ENCODE results near the gene HSP90AA1. TPM values are rescaled to one million over a fixed set of nuclear protein-coding genes. Genes with fewer than 3 reads are reported as not detected.

Gene HSP90AA1
- total and polyA plus RNA-seq, 2 of the 8 experiments (the other 6 are each of a cell fraction or from before 2014, with no cell fraction given): 339 to 878 TPM

- no peak overlapping the region for H3K9ac ChIP-seq (replicated peaks in 1 of 4; ENCODE audit: extremely low read depth in 1 of 4, low read depth in 3 of 4, low read length in 3 of 4)
- no peaks in the 10 kb centered on the region for H3K36me3 ChIP-seq (ENCODE audit: control insufficient read depth in 2 of 4, insufficient read depth in 4 of 4, low read length in 3 of 4)
- TF ChIP-seq RBBP5 (IDR thresholded peaks at IDR 0.05; ENCODE audit: borderline replicate concordance, low read depth, low read length) (0 out of 2 replicates have a peak, but pooled peaks have one; percentile 43), CHD1 (IDR thresholded peaks at IDR 0.05; ENCODE audit: low read depth, low read length) (no peak), BCL11A (IDR thresholded peaks at IDR 0.05; ENCODE audit: low read depth in 2 of 2, low read length in 2 of 2) (no peak), SP1 (IDR thresholded peaks at IDR 0.05; ENCODE audit: low read depth, low read length) (peak; percentile 75)
- H4K5ac ChIP-seq (ENCODE audit: insufficient read length, low read depth, low read length): no peak overlapping the region
- no peak for FAIRE-seq
- H3K18ac ChIP-seq (ENCODE audit: extremely low read depth, low read length): no peak overlapping the region; the same call in 1 of the 2 replicates
- no peak overlapping the region for H3K56ac ChIP-seq (replicated peaks; ENCODE audit: insufficient read length, low read depth, low read length)
- WGBS, 2 experiments (ENCODE audit: extremely low coverage in 1 of 2, insufficient coverage in 1 of 2, insufficient read length in 1 of 2, insufficient replicate concordance in 2 of 2, low coverage in 1 of 2, low lambda C conversion rate in 2 of 2, missing lambda C conversion rate in 1 of 2): 72% methylated on average over 7 of the region's 7 CpGs; no CpG with 5 or more reads in 1 of the 2 experiments
- peak overlapping the region; percentile 19; the same call in 1 of the 2 replicates for H3K27ac ChIP-seq (ENCODE audit: low read depth, low read length)
- no peak overlapping the region for H2BK5ac ChIP-seq (ENCODE audit: low read depth, low read length)
- 0 out of 8 replicates have a peak overlapping the region, but pooled peaks of 2 of the 4 experiments have one; percentile 1 for H3K4me3 ChIP-seq (ENCODE audit: extremely low read depth in 1 of 4, insufficient read depth in 2 of 4, low read depth in 3 of 4, low read length in 4 of 4)
- no peak overlapping the region for H3K4ac ChIP-seq (replicated peaks; ENCODE audit: insufficient read length, low read depth, low read length)
- H2AK5ac ChIP-seq (ENCODE audit: low read depth, low read length): no peak overlapping the region
- H3K27me3 ChIP-seq (replicated peaks in 1 of 4; ENCODE audit: control insufficient read depth in 3 of 4, extremely low read depth in 1 of 4, insufficient read depth in 3 of 4, low read length in 3 of 4): no peaks in the 10 kb centered on the region
- H3K23me2 ChIP-seq (ENCODE audit: low read depth, low read length): no peaks in the 10 kb centered on the region
- no peak overlapping the region for H3K14ac ChIP-seq (ENCODE audit: insufficient read length)
- no peak overlapping the region for H2AFZ ChIP-seq (ENCODE audit: low read length)
- CTCF ChIA-PET (ENCODE audit: partially characterized antibody): interaction anchor here (0.6 to 7.6 kb wide), 16 partner anchors 8 to 220 kb away, joined by 3 to 74 read pairs (median 7); no protein-coding TSS in a partner anchor
- POLR2A ChIA-PET (ENCODE audit: partially characterized antibody): interaction anchor here (0.6 to 4.1 kb wide), 4 partner anchors 9 to 236 kb away, joined by 3 to 30 read pairs (median 5); no protein-coding TSS in a partner anchor
- peak overlapping the region in 1 of 2 experiments; percentile 53; a peak in 1 of 4 replicates for H3K4me2 ChIP-seq (ENCODE audit: insufficient read depth in 1 of 2, low read depth in 2 of 2, low read length in 2 of 2)
- H3K79me1 ChIP-seq (ENCODE audit: low read depth, low read length): no peaks in the 10 kb centered on the region
- H2BK15ac ChIP-seq (ENCODE audit: low read length): no peak overlapping the region
- peaks cover 0 to 14% (median 9%) of the 10 kb centered on the region in 4 experiments; a peak in 6 of 7 replicates for H3K4me1 ChIP-seq (replicated peaks in 1 of 4; ENCODE audit: control insufficient read depth in 3 of 4, insufficient read depth in 4 of 4, low read length in 3 of 4)
- H4K91ac ChIP-seq (replicated peaks; ENCODE audit: insufficient read length, low read length): no peak overlapping the region
- no peak overlapping the region for H3K23ac ChIP-seq (ENCODE audit: insufficient read length)
- H4K8ac ChIP-seq (ENCODE audit: extremely low read depth, insufficient read depth, low read length): no peak overlapping the region; the same call in 1 of the 2 replicates
- no peak for DNase-seq (ENCODE audit: low read depth in 1 of 2, low spot score in 2 of 2)
- H2BK20ac ChIP-seq (ENCODE audit: low read length): 0 out of 2 replicates have a peak overlapping the region, but pooled peaks have one; percentile 3
- H2BK120ac ChIP-seq (replicated peaks; ENCODE audit: low read depth, low read length): no peak overlapping the region
- H3K9me3 ChIP-seq (ENCODE audit: insufficient read depth in 2 of 2, low read depth in 1 of 2, low read length in 1 of 2): no peaks in the 10 kb centered on the region
- H2BK12ac ChIP-seq (ENCODE audit: low read depth, low read length): 0 out of 2 replicates have a peak overlapping the region, but pooled peaks have one; percentile 12
- H3K79me2 ChIP-seq (ENCODE audit: control insufficient read depth in 1 of 2, insufficient read depth in 2 of 2, low read length in 2 of 2): no peaks in the 10 kb centered on the region
- peaks cover 0 to 1% of the 10 kb centered on the region in 2 experiments for H4K20me1 ChIP-seq (replicated peaks in 1 of 2; ENCODE audit: control insufficient read depth in 1 of 2, insufficient read depth in 2 of 2, low read length in 2 of 2)
These were observed 10.7 kb upstream of the HSP90AA1 start for GRCh38 chr14:102097441-102098135.

All from H1 (cell line).